Measurements from ENCODE around the gene GPR3.

GRCh38 chr1:27400082-27400962, 7.9 kb downstream of the GPR3 start:
- TF ChIP-seq EP300 (IDR thresholded peaks at IDR 0.05) (no peak), POLR2A (IDR thresholded peaks at IDR 0.05) (no peak), CTCF (IDR thresholded peaks at IDR 0.05) (no peak), POLR2AphosphoS5 (IDR thresholded peaks at IDR 0.05) (no peak)

Measured in stomach (tissue), 4 donors.